ENCODE data around the gene BTBD16. TPM values are rescaled to one million over a fixed set of nuclear protein-coding genes. Genes with fewer than 3 reads are reported as not detected.

The BTBD16 gene
- total and polyA plus RNA-seq, 2 of the 4 experiments (the other 2 are of a cell fraction) = not detected

DNA sequence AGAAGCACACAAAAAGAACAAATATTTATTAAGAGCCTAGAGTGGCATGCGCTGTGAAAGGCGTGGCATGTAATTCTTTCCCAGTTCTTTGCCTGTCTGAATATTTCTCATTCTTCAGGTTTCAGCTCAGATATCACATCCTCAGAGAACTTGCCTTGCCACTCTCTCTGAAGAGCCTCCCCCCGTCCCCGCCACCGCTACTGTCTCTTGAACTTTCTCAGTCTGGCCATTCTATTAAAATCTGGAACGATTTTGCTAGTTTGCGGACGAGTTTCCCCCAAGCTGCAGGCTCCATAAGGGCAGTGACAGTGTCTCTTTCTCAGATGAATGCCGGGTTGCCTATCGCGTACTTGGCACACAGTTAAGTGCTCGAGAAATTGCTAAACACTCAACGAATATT lies 102.6 kb downstream of the BTBD16 start:
- Histone ChIP-seq H2BK20ac (ENCODE audit: low read depth, low read length) (peak overlapping the region; percentile 40; the same call in 1 of the 2 replicates), H3K27ac (ENCODE audit: insufficient read depth, low read length) (peak overlapping the region; percentile 18), H2BK15ac (ENCODE audit: low read depth, low read length) (no peak overlapping the region), H3K4ac (ENCODE audit: low read depth, low read length) (peak overlapping the region; percentile 17), H3K56ac (ENCODE audit: extremely low read depth, insufficient read depth, low read length) (peak overlapping the region; percentile 82), H4K5ac (ENCODE audit: low read depth, low read length) (no peak overlapping the region), H3K4me2 (ENCODE audit: low read depth, low read length) (peak overlapping the region; percentile 72), H4K91ac (ENCODE audit: insufficient read depth, low read depth, low read length) (peak overlapping the region; percentile 68), H4K20me1 (ENCODE audit: insufficient read depth, low read length) (no peaks in the 10 kb centered on the region), H3K14ac (replicated peaks; ENCODE audit: low read depth, low read length) (peak overlapping the region; percentile 75; the same call in 1 of the 2 replicates), H3K18ac (ENCODE audit: low read depth, low read length) (no peak overlapping the region), H3K9me1 (ENCODE audit: insufficient read depth, low read length) (0 out of 2 replicates have a peak, but pooled peaks cover 3% of the 10 kb centered on the region), H3K36me3 (ENCODE audit: control insufficient read depth, insufficient read depth, low read length) (no peaks in the 10 kb centered on the region), H3K4me3 (ENCODE audit: insufficient read depth, low read depth, low read length) (peak overlapping the region; percentile 58), H3K9me3 (ENCODE audit: control insufficient read depth, insufficient read depth, low read length) (no peaks in the 10 kb centered on the region), H2AK9ac (replicated peaks; ENCODE audit: low read depth, low read length, poor library complexity) (no peak overlapping the region), H3K4me1 (ENCODE audit: control insufficient read depth, insufficient read depth, low read length) (no peaks in the 10 kb centered on the region), H2BK120ac (ENCODE audit: low read depth, low read length) (peak overlapping the region; percentile 50), H4K8ac (ENCODE audit: low read depth in 2 of 2, low read length in 2 of 2) (peak overlapping the region; percentile 57 to 83), H2AK5ac (ENCODE audit: low read depth, low read length) (no peak overlapping the region), H2BK5ac (ENCODE audit: low read depth, low read length, poor library complexity, severe bottlenecking) (peak overlapping the region; percentile 17), H3K23ac (ENCODE audit: low read depth, low read length) (peak overlapping the region; percentile 80), H3K79me1 (ENCODE audit: low read depth in 1 of 2, low read length in 2 of 2) (0 out of 4 replicates have a peak, but pooled peaks cover 0 to 11% of the 10 kb centered on the region in 2 experiments), H3K9ac (ENCODE audit: low read depth, low read length) (peak overlapping the region; percentile 50), H3K27me3 (ENCODE audit: control insufficient read depth, insufficient read depth, low read length) (peaks cover 4% of the 10 kb centered on the region; the same call in 1 of the 2 replicates), H2AFZ (replicated peaks; ENCODE audit: low read length, poor library complexity) (peak overlapping the region; percentile 94)
- intact Hi-C loops (cut with micrococcal nuclease) = loop anchor here (5.0 kb wide), 1 partner anchor 71 kb away; no protein-coding TSS in a partner anchor
- ATAC-seq (ENCODE audit: low read depth) (peak; percentile 1), DNase-seq (peak; percentile 4)
- dilution Hi-C loops (cut with HindIII; ENCODE audit: low sequenced_read_pairs, unreplicated experiment) = no loop called here
- in situ Hi-C loops (cut with MboI; ENCODE audit: low sequenced_read_pairs) = no loop called here
- ChIA-PET CTCF (interaction anchor here (0.6 kb wide), 1 partner anchor 93 kb away, joined by 3 read pairs; no protein-coding TSS in a partner anchor), POLR2A (ENCODE audit: unreplicated experiment) (interaction anchor here (0.5 kb wide), 1 partner anchor 56 kb away, joined by 3 read pairs; no protein-coding TSS in a partner anchor)
- WGBS, 2 experiments (ENCODE audit: extremely low coverage in 2 of 2, insufficient read length in 1 of 2) = 0% methylated on average over 9 of the region's 13 CpGs; no CpG with 5 or more reads in 1 of the 2 experiments
- no TSS peak for BruUV-seq (replicated peaks)
- no peak for TF ChIP-seq RFX5 (IDR thresholded peaks at IDR 0.05; ENCODE audit: low read depth, low read length)
- TF ChIP-seq FOS (IDR thresholded peaks at IDR 0.05; ENCODE audit: low read depth, low read length) = no peak
- TF ChIP-seq, protein P1, sequence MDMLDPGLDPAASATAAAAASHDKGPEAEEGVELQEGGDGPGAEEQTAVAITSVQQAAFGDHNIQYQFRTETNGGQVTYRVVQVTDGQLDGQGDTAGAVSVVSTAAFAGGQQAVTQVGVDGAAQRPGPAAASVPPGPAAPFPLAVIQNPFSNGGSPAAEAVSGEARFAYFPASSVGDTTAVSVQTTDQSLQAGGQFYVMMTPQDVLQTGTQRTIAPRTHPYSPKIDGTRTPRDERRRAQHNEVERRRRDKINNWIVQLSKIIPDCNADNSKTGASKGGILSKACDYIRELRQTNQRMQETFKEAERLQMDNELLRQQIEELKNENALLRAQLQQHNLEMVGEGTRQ (IDR thresholded peaks at IDR 0.05; ENCODE audit: low read depth, low read length) = no peak
- no peak for TF ChIP-seq CHD1 (IDR thresholded peaks at IDR 0.05; ENCODE audit: low read depth, low read length)
- no peak for TF ChIP-seq MAZ (IDR thresholded peaks at IDR 0.05; ENCODE audit: borderline replicate concordance, low read depth, low read length)

Measured in IMR-90 (cell line).